Spleen (tissue), 11 donors: ENCODE measurements around the gene ACAD9. TPM values are rescaled to one million over a fixed set of nuclear protein-coding genes. Genes with fewer than 3 reads are reported as not detected.

Experiments used
- DNase-seq: peaks from one replicate; pipeline ENCODE4 v3.0.0-alpha.2; 2020
- H3K27ac ChIP-seq, 8 donors: fragments of 200-600 bp; sonication (generic) in 7 of 8; 1 replicate in 4 of 8; 2 replicates in 4 of 8; pipeline versions ENCODE4 v1.5.0 to v1.8.0; 2016 to 2021; ENCODE audit warnings: inconsistent platforms in 4 of 8, mild to moderate bottlenecking in 4 of 8, moderate library complexity in 1 of 8
- H3K27me3 ChIP-seq, 7 donors: fragments of 200-600 bp; sonication (generic) in 6 of 7; replicated peaks in 1 of 7; 1 replicate in 4 of 7; 2 replicates in 3 of 7; pipeline versions ENCODE4 v1.5.0 to v1.8.0; 2016 to 2021; ENCODE audit warnings: inconsistent platforms in 3 of 7, mild to moderate bottlenecking in 1 of 7
- H3K36me3 ChIP-seq, 6 donors: fragments of 200-600 bp; sonication (generic) in 5 of 6; 1 replicate in 4 of 6; 2 replicates in 2 of 6; pipeline versions ENCODE4 v1.5.0 to v1.8.0; 2016 to 2021; ENCODE audit warnings: inconsistent platforms in 2 of 6
- H3K4me1 ChIP-seq, 6 donors: fragments of 200-600 bp; sonication (generic) in 5 of 6; 1 replicate in 3 of 6; 2 replicates in 3 of 6; pipeline versions ENCODE4 v1.5.0 to v1.8.0; 2016 to 2021; ENCODE audit warnings: inconsistent platforms in 3 of 6
- H3K4me3 ChIP-seq, 8 donors: fragments of 200-600 bp; sonication (generic) in 7 of 8; 1 replicate in 4 of 8; 2 replicates in 4 of 8; pipeline versions ENCODE4 v1.5.0 to v1.8.0; 2016 to 2021; ENCODE audit warnings: inconsistent platforms in 4 of 8, mild to moderate bottlenecking in 4 of 8, moderate library complexity in 2 of 8
- H3K9me3 ChIP-seq, 8 donors: fragments of 200-600 bp; sonication (generic) in 7 of 8; 1 replicate in 4 of 8; 2 replicates in 4 of 8; pipeline versions ENCODE4 v1.5.0 to v1.8.0; 2016 to 2021; ENCODE audit warnings: inconsistent platforms in 4 of 8
- POLR2A ChIP-seq, 3 donors: fragments of 450-650 bp; IDR thresholded peaks; one replicate each; pipeline ENCODE4 v1.5.1; 2017; ENCODE audit warnings: antibody characterized with exemption in 3 of 3, mild to moderate bottlenecking in 1 of 3
- POLR2AphosphoS5 ChIP-seq, 3 donors: sonication (generic); formaldehyde crosslinking; IDR thresholded peaks; one replicate each; pipeline ENCODE4 v1.5.1; 2017; ENCODE audit warnings: antibody characterized with exemption in 3 of 3
- WGBS, 5 donors: extraction: QIAGEN DNeasy Blood & Tissue Kit in 3 of 5; methylation state at CpG; one replicate each; pipeline versions ENCODE4 v1.1.5 to v1.1.7; 2013 to 2018; 5-methylcytosine and 5-hydroxymethylcytosine counted together
- intact Hi-C: fragments of 100-400 bp; cut with DNase I; formaldehyde crosslinking; loops from one replicate; pipeline ENCODE4 v1.15.0; 2023; ENCODE audit warnings: low total_unique reads
- polyA plus RNA-seq, 3 donors: library from polyadenylated mRNA; stranded (reverse); fragments of 200-250 nt; gene quantifications; one replicate each; pipeline ENCODE4 v1.2.1, GENCODE V29; 2013
- total RNA-seq, 7 donors: library from RNA; depleted of rRNA in 3 of 7; stranded (reverse); fragments of >200 nt in 3 of 7; fragmentation: NEBNext Ultra II Directional in 4 of 7; extraction: Animal tissue kit (Norgen Biotek cat#: 25700) in 4 of 7; gene quantifications; one replicate each; pipeline versions ENCODE4 v1.1.0 to v1.2.1, GENCODE V29; 2016 to 2021
- TF ChIP-seq, protein P1 (sequence below), 11 experiments: fragments of 200-600 bp in 7 of 11; fragments of 450-650 bp in 4 of 11; sonication (generic) in 4 of 11; IDR thresholded peaks in 8 of 11; conservative IDR thresholded peaks in 3 of 11; 1 replicate in 7 of 11; 2 replicates in 4 of 11; pipeline versions ENCODE4 v1.4.0 to v1.8.0; 2016 to 2021; ENCODE audit warnings: antibody characterized with exemption in 11 of 11, inconsistent platforms in 4 of 11, mild to moderate bottlenecking in 1 of 11
- donor health status: healthy with polysubstance abuse.
- donor health status: DM: no; HTN: no; CAD: no; lungs with moderate emphysema.
- donor health status: DM: no; HTN: no; CAD: no.
- donor health status: Bipolar disorder and iron deficiency.
- donor health status: healthy.
- donor health status: DM: no; HTN: no; CAD: no.
- donor health status: DM: yes; HTN: yes; CAD: no.

The ACAD9 gene
- total and polyA plus RNA-seq, 10 donors = 18.8 to 52.8 (median 46.4) TPM

DNA sequence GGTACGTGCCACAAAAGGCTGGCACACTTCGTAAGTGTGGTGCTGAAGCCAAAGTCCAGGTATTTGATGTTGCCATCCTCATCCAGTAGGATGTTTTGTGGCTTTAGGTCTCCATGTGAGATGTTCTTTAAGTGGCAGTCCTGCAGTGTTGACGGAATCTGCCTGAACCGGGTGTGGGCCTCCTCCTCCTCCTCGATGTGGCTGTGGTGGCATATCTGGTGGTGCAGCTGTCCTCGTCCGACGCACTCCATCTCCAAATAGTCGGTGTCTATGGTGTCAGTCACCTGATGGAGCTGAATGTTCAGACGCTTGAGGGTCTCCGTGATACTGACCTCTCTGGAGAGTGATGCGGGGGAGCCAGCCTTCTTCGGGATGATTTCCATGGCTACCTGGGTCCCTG lies 30.5 kb upstream of the ACAD9 start:
- Histone ChIP-seq H3K36me3 (peaks cover 0 to 3% (median 0%) of the 10 kb centered on the region in 6 donors), H3K4me3 (no peak overlapping the region), H3K27ac (no peak overlapping the region), H3K9me3 (peaks cover 0 to 9% (median 7%) of the 10 kb centered on the region in 8 donors), H3K27me3 (no peaks in the 10 kb centered on the region), H3K4me1 (peaks cover 6 to 37% (median 20%) of the 10 kb centered on the region in 6 donors)
- intact Hi-C loops = loop anchor here (5.0 kb wide), 1 partner anchor 167 kb away; no protein-coding TSS in a partner anchor
- TF ChIP-seq POLR2A (IDR thresholded peaks at IDR 0.05) (no peak), POLR2AphosphoS5 (IDR thresholded peaks at IDR 0.05) (no peak)
- TF ChIP-seq, protein P1, sequence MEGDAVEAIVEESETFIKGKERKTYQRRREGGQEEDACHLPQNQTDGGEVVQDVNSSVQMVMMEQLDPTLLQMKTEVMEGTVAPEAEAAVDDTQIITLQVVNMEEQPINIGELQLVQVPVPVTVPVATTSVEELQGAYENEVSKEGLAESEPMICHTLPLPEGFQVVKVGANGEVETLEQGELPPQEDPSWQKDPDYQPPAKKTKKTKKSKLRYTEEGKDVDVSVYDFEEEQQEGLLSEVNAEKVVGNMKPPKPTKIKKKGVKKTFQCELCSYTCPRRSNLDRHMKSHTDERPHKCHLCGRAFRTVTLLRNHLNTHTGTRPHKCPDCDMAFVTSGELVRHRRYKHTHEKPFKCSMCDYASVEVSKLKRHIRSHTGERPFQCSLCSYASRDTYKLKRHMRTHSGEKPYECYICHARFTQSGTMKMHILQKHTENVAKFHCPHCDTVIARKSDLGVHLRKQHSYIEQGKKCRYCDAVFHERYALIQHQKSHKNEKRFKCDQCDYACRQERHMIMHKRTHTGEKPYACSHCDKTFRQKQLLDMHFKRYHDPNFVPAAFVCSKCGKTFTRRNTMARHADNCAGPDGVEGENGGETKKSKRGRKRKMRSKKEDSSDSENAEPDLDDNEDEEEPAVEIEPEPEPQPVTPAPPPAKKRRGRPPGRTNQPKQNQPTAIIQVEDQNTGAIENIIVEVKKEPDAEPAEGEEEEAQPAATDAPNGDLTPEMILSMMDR (IDR thresholded peaks at IDR 0.05 in 8 of 11, conservative IDR thresholded peaks at IDR 0.05 in 3 of 11) = no peak
- WGBS, 5 donors = 90 to 97% (median 95%) methylated on average over 5 to 13 of the region's 13 CpGs
- no peak for DNase-seq

DNA sequence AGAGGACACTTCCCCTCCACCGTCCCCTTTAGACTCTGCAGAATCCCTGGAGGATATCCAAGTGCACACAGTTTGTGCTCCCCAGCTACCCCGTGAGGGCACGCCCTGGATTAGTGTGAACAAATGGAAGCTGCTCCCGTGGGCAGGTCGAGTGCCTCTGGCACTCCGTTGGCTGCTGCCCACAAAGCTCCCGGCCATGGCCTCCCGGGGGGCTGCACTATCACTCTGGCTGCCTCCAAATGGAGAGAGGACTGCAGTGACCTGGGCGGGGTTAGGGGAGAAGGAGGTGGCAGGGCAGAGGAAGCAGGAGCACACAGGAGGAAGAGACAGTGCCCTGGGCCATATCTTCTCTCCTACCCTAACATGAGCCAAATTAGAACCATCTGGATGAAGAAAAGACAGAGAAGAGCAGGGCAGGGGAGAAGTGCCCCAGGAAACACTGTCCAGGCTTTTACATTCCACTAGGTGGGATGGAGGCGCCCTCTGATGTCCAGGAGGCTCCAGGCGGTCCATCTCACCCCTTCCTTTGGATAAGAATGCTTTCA lies 29.4 kb upstream of the ACAD9 start:
- Histone ChIP-seq H3K27ac (no peak overlapping the region), H3K4me1 (peaks cover 6 to 35% (median 20%) of the 10 kb centered on the region in 6 donors), H3K27me3 (no peaks in the 10 kb centered on the region), H3K9me3 (peaks cover 2 to 19% (median 17%) of the 10 kb centered on the region in 8 donors), H3K36me3 (peaks cover 0 to 5% (median 0%) of the 10 kb centered on the region in 6 donors), H3K4me3 (no peak overlapping the region)
- intact Hi-C loops = loop anchor here (5.0 kb wide), 1 partner anchor 168 kb away; no protein-coding TSS in a partner anchor
- TF ChIP-seq, protein P1 (IDR thresholded peaks at IDR 0.05 in 8 of 11, conservative IDR thresholded peaks at IDR 0.05 in 3 of 11) = no peak
- TF ChIP-seq POLR2A (IDR thresholded peaks at IDR 0.05) (no peak), POLR2AphosphoS5 (IDR thresholded peaks at IDR 0.05) (no peak)
- no peak for DNase-seq
- WGBS, 5 donors = 61 to 68% (median 63%) methylated on average over 10 to 11 of the region's 11 CpGs

GRCh38 chr3:128850544-128850943 lies 28.9 kb upstream of the ACAD9 start:
- DNase-seq = no peak
- 88 to 95% (median 91%) methylated on average over 9 of the region's 9 CpGs for WGBS, 5 donors
- intact Hi-C loops = no loop called here
- TF ChIP-seq POLR2A (IDR thresholded peaks at IDR 0.05) (no peak), POLR2AphosphoS5 (IDR thresholded peaks at IDR 0.05) (no peak)
- TF ChIP-seq, protein P1 (IDR thresholded peaks at IDR 0.05 in 8 of 11, conservative IDR thresholded peaks at IDR 0.05 in 3 of 11) = no peak
- no peaks in the 10 kb centered on the region for H3K27me3 ChIP-seq
- H3K4me1 ChIP-seq = peaks cover 2 to 30% (median 14%) of the 10 kb centered on the region in 6 donors
- H3K36me3 ChIP-seq = peaks cover 0 to 5% (median 0%) of the 10 kb centered on the region in 6 donors
- H3K9me3 ChIP-seq = peaks cover 2 to 25% (median 23%) of the 10 kb centered on the region in 8 donors
- H3K27ac ChIP-seq = no peak overlapping the region
- no peak overlapping the region for H3K4me3 ChIP-seq

DNA sequence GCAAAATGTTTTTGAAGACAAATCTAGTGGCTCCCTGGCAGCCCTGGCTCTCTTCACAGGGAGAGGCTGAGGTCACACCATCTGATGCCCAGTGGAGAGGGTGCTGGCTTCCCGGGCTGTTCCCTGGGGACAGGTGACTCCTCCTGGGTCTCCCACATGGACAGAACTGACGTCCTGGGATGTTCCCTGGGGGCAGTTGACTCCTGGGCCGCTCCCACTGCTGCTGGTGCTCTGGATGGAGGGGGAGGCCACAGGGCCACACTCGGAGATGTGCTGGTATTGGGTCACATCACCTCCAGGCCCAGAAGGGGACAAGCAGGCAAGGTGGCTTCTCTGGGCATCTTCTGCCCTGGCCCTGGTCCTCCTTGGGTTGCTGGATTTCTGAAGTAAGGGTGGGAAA lies 27.8 kb upstream of the ACAD9 start:
- H3K27ac ChIP-seq = no peak overlapping the region
- intact Hi-C loops = no loop called here
- 62 to 100% (median 66%) methylated on average over 1 to 4 of the region's 4 CpGs for WGBS, 5 donors

More for the DNA sequence above, 27.8 kb upstream of the ACAD9 start:
- peaks cover 0 to 20% (median 4%) of the 10 kb centered on the region in 6 donors for H3K4me1 ChIP-seq
- no peak overlapping the region for H3K4me3 ChIP-seq
- peaks cover 2 to 35% (median 31%) of the 10 kb centered on the region in 8 donors for H3K9me3 ChIP-seq
- no peaks in the 10 kb centered on the region for H3K27me3 ChIP-seq
- H3K36me3 ChIP-seq = peaks cover 0 to 5% (median 0%) of the 10 kb centered on the region in 6 donors
- DNase-seq = no peak
- TF ChIP-seq, protein P1 (IDR thresholded peaks at IDR 0.05 in 8 of 11, conservative IDR thresholded peaks at IDR 0.05 in 3 of 11) = no peak
- no peak for TF ChIP-seq POLR2A (IDR thresholded peaks at IDR 0.05)
- TF ChIP-seq POLR2AphosphoS5 (IDR thresholded peaks at IDR 0.05) = no peak
